22Rv1 (cell line): ENCODE results near the gene SUSD4.

ENCODE experiments used
- H3K27ac ChIP-seq: fragments of 450-650 bp; 2 replicates; pipeline ENCODE4 v1.5.1; 2017
- ZFX ChIP-seq: fragments of 450-650 bp; IDR thresholded peaks from 2 replicates; pipeline ENCODE4 v1.6.1; 2017; ENCODE audit warnings: antibody characterized with exemption, borderline replicate concordance
- TF ChIP-seq, protein P1 (sequence below): fragments of 450-650 bp; IDR thresholded peaks from 2 replicates; pipeline ENCODE4 v1.5.1; 2017; ENCODE audit warnings: mild to moderate bottlenecking

Gene SUSD4

DNA sequence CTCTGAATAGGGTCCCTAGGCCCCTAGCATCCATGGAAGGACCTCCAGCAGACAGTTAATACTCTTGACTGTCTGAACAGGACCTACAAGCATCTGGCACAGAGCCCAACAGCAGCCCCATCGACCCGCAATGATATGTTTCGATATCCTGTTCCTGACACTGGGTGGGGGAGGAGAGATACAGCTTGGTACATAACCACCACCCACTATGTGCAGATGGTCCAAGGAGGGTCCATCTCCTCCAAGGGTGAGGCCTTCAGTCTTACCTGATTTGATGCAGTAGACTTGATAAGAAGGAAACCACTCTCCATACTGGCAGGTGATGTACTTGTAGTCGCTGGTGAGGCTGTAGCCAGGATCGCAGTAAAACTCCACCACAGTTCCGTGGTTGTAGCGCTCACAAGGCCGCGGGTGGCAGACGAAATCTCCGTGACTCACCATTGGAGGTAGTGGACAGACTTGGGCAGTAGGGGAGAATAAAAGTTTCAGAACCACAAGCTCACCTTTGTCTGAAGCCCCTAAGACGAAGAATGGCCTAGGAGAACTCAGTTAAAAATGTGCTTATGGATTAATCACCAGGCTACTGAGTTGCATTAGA, 134.9 kb downstream of the SUSD4 start:
- no peak for TF ChIP-seq ZFX
- TF ChIP-seq, protein P1, sequence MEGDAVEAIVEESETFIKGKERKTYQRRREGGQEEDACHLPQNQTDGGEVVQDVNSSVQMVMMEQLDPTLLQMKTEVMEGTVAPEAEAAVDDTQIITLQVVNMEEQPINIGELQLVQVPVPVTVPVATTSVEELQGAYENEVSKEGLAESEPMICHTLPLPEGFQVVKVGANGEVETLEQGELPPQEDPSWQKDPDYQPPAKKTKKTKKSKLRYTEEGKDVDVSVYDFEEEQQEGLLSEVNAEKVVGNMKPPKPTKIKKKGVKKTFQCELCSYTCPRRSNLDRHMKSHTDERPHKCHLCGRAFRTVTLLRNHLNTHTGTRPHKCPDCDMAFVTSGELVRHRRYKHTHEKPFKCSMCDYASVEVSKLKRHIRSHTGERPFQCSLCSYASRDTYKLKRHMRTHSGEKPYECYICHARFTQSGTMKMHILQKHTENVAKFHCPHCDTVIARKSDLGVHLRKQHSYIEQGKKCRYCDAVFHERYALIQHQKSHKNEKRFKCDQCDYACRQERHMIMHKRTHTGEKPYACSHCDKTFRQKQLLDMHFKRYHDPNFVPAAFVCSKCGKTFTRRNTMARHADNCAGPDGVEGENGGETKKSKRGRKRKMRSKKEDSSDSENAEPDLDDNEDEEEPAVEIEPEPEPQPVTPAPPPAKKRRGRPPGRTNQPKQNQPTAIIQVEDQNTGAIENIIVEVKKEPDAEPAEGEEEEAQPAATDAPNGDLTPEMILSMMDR = no peak
- no peak overlapping the region for H3K27ac ChIP-seq

GRCh38 chr1:223228201-223228600, 135.8 kb downstream of the SUSD4 start:
- no peak overlapping the region for H3K27ac ChIP-seq
- TF ChIP-seq, protein P1 = no peak
- no peak for TF ChIP-seq ZFX

GRCh38 chr1:223227486-223228196, 136.3 kb downstream of the SUSD4 start:
- TF ChIP-seq ZFX = no peak
- TF ChIP-seq, protein P1 = no peak
- H3K27ac ChIP-seq = no peak overlapping the region

- no peak for TF ChIP-seq ZFX
- no peak overlapping the region for H3K27ac ChIP-seq
These were observed 136.9 kb downstream of the SUSD4 start for GRCh38 chr1:223227031-223227430.

DNA sequence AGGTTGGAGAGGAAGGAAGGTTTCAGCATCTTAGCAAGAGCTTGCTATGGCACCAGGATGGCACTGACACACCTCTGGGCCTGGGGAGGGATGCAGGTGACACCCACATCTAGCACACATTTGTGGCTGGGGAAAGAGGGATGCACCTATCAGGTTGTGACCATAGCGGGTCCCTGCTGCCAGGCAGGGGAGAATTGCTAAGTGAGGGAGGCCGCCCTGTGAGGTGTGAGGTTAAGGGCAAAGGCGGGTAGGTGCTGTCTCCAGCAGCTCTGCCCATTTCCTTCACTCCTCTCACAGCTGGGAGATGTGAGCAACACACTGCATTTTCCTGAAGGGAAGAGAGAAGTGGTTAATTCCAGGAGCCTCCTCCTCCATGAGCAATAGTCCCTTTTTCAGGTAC, 137.7 kb downstream of the SUSD4 start:
- TF ChIP-seq, protein P1 = no peak
- H3K27ac ChIP-seq = no peak overlapping the region

DNA sequence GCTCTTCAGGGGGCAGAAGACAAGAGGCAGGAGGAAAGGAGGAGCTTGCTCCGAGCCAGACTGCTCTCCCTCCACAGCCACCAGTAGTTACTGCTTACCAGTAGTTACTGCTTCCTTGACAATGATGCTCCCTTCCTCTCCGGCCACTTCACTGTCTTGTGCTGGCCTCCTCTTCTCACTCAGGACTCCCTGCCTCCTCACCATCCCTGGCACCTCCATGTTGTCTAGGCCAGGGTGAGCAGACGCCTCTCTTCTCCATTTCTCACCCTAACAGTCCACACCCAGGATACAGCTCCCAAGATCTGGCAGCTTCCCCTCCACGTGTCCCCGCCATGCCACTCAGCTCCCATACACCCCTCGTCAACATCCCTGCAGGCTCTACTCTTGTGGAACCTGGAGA, 138.5 kb downstream of the SUSD4 start:
- H3K27ac ChIP-seq = no peak overlapping the region
- TF ChIP-seq ZFX = no peak
- TF ChIP-seq, protein P1 = no peak

DNA sequence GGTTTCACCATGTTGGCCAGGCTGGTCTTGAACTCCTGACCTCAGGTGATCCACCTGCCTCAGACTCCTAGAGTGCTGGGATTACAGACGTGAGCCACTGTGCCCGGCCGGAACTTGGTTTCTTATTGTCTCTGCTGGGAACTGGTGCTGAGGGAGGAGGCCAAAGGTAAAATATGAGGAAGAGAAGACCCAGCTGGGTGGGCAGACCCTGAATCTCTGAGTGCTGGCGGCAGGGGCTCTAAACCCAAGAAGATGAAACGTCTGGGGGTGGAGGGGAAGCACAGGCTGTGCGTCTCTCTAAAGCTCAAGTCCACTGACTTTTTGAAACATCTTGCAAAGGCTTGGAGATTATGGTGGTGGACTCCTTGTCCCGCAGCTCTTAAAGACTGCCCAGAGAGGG, 138.9 kb downstream of the SUSD4 start:
- TF ChIP-seq ZFX = no peak
- TF ChIP-seq, protein P1 = no peak
- no peak overlapping the region for H3K27ac ChIP-seq
